HCT116 (cell line): Measurements from ENCODE around the gene CISH. TPM values are rescaled to one million over a fixed set of nuclear protein-coding genes. Genes with fewer than 3 reads are reported as not detected.

Experiments
- ATAC-seq: fragments of 200-7000 bp; cut with Tn5 transposase; 2 replicates; pipeline ENCODE4 v1.9.1; 2020; ENCODE audit warnings: mild to moderate bottlenecking, moderate library complexity
- BruUV-seq: library from RNA; stranded (reverse); fragments of 400-500 nt; replicated peaks from 2 replicates; lab custom pipeline; 2021; lab: Mats Ljungman, UMichigan
- CTCF ChIA-PET: fragments of 300-600 bp; sonication (Branson Sonifier 250); formaldehyde crosslinking; loops from one replicate; lab custom pipeline; 2021; ENCODE audit warnings: antibody characterized with exemption; lab: Charles Lee
- POLR2A ChIA-PET: fragments of 300-600, 350-600 bp; sonication (Branson Sonifier 250); formaldehyde crosslinking; loops from one replicate; lab custom pipeline; 2021; ENCODE audit warnings: antibody characterized with exemption; lab: Charles Lee
- RAD21 ChIA-PET, 2 experiments: fragments of 300-600 bp; sonication (Branson Sonifier 250); formaldehyde crosslinking; loops; one replicate each; lab custom pipeline; 2023; ENCODE audit warnings: low total read pairs in 2 of 2; ENCODE audit not compliant: uncharacterized antibody in 2 of 2, unreplicated experiment in 2 of 2, low non-redundant PET in 1 of 2; lab: Charles Lee
- DNase-seq: peaks from one replicate; pipeline ENCODE4 v3.0.0-alpha.2; 2010; ENCODE audit warnings: low read depth, low spot score
- H2AFZ ChIP-seq: fragments of 200-600 bp; shearing (Covaris generic), sonication (generic); 2 replicates; pipeline ENCODE4 v1.6.1; 2017; ENCODE audit warnings: low read depth, mixed run types, mixed read lengths, antibody characterized with exemption, low read length; ENCODE audit not compliant: poor library complexity, severe bottlenecking
- H3K27ac ChIP-seq: 2 replicates; pipeline ENCODE4 v1.5.1; 2012; ENCODE audit warnings: low read depth, low read length
- H3K27me3 ChIP-seq: fragments of 200-600 bp; sonication (generic); 2 replicates; pipeline ENCODE4 v1.6.1; 2016; ENCODE audit warnings: mixed run types, low read length, mixed read lengths; ENCODE audit not compliant: insufficient read depth
- H3K36me3 ChIP-seq, 2 experiments: fragments of 200-500 bp in 1 of 2; fragments of 200-600 bp in 1 of 2; sonication (Bioruptor generic) in 1 of 2; sonication (generic) in 1 of 2; 2 replicates each; pipeline versions ENCODE4 v1.5.1 to v1.6.1; 2014 to 2016; ENCODE audit warnings: low read length in 2 of 2, inconsistent platforms in 1 of 2, mixed read lengths in 1 of 2, mixed run types in 1 of 2; ENCODE audit not compliant: insufficient read depth in 2 of 2, control insufficient read depth in 1 of 2
- H3K4me1 ChIP-seq, 2 experiments: fragments of 200-600 bp in 1 of 2; sonication (generic) in 1 of 2; 2 replicates each; pipeline versions ENCODE4 v1.5.1 to v1.6.1; 2012 to 2017; ENCODE audit warnings: low read length in 2 of 2, inconsistent platforms in 1 of 2, mild to moderate bottlenecking in 1 of 2, mixed read lengths in 1 of 2, mixed run types in 1 of 2, moderate library complexity in 1 of 2; ENCODE audit not compliant: insufficient read depth in 2 of 2, control insufficient read depth in 1 of 2
- H3K4me2 ChIP-seq: fragments of 200-600 bp; sonication (generic); 2 replicates; pipeline ENCODE4 v1.6.1; 2017; ENCODE audit warnings: mixed run types, low read length, mixed read lengths
- H3K4me3 ChIP-seq, 2 experiments: fragments of 200-600 bp in 1 of 2; sonication (generic) in 1 of 2; replicated peaks in 1 of 2; 2 replicates each; pipeline ENCODE4 v1.5.1; 2011 to 2016; ENCODE audit warnings: low read length in 2 of 2, control low read depth in 1 of 2, low read depth in 1 of 2, mild to moderate bottlenecking in 1 of 2, mixed read lengths in 1 of 2, mixed run types in 1 of 2
- H3K79me2 ChIP-seq: fragments of 200-600 bp; sonication (generic); 2 replicates; pipeline ENCODE4 v1.6.1; 2017; ENCODE audit warnings: mild to moderate bottlenecking, mixed run types, low read length, moderate library complexity, mixed read lengths; ENCODE audit not compliant: insufficient read depth
- H3K9ac ChIP-seq: fragments of 200-600 bp; sonication (generic); 2 replicates; pipeline ENCODE4 v1.6.1; 2016; ENCODE audit warnings: low read length, mixed read lengths
- H3K9me2 ChIP-seq: fragments of 200-600 bp; sonication (generic), shearing (Covaris generic); 2 replicates; pipeline ENCODE4 v1.6.1; 2017; ENCODE audit warnings: mixed run types, mild to moderate bottlenecking, moderate library complexity; ENCODE audit not compliant: insufficient read depth
- H3K9me3 ChIP-seq, 2 experiments: fragments of 200-500 bp in 1 of 2; fragments of 200-600 bp in 1 of 2; sonication (Bioruptor generic) in 1 of 2; sonication (generic) in 1 of 2; 2 replicates each; pipeline ENCODE4 v1.6.1; 2014 to 2017; ENCODE audit warnings: low read length in 2 of 2, mixed read lengths in 2 of 2, inconsistent platforms in 1 of 2, low read depth in 1 of 2, mild to moderate bottlenecking in 1 of 2, mixed run types in 1 of 2, moderate library complexity in 1 of 2; ENCODE audit not compliant: control insufficient read depth in 1 of 2, insufficient read depth in 1 of 2
- H4K20me1 ChIP-seq: fragments of 200-600 bp; sonication (generic), shearing (Covaris generic); 2 replicates; pipeline ENCODE4 v1.6.1; 2017; ENCODE audit warnings: mixed run types, mild to moderate bottlenecking, moderate library complexity; ENCODE audit not compliant: insufficient read depth
- CBX3 ChIP-seq: IDR thresholded peaks from 2 replicates; pipeline ENCODE4 v1.6.1; 2012; ENCODE audit warnings: low read depth
- EGR1 ChIP-seq: IDR thresholded peaks from 2 replicates; pipeline ENCODE4 v1.6.1; 2012; ENCODE audit warnings: low read depth
- ELF1 ChIP-seq: IDR thresholded peaks from 2 replicates; pipeline ENCODE4 v1.6.1; 2012; ENCODE audit warnings: low read depth, borderline replicate concordance
- JUND ChIP-seq: IDR thresholded peaks from 2 replicates; pipeline ENCODE4 v1.6.1; 2012
- RAD21 ChIP-seq: IDR thresholded peaks from 2 replicates; pipeline ENCODE4 v1.6.1; 2012; ENCODE audit warnings: low read depth, mild to moderate bottlenecking
- SIN3A ChIP-seq: IDR thresholded peaks from 2 replicates; pipeline ENCODE4 v1.6.1; 2012; ENCODE audit warnings: low read depth
- TCF7L2 ChIP-seq: IDR thresholded peaks from 2 replicates; pipeline ENCODE4 v1.7.0; 2011; ENCODE audit warnings: borderline replicate concordance, inconsistent platforms; ENCODE audit not compliant: insufficient read depth, insufficient read length; ENCODE audit errors: extremely low read depth
- ZFX ChIP-seq: fragments of 450-650 bp; IDR thresholded peaks from 2 replicates; pipeline ENCODE4 v1.6.1; 2017
- ZNF274 ChIP-seq: fragments of 200-500 bp; sonication (Bioruptor generic); IDR thresholded peaks from 2 replicates; pipeline ENCODE4 v1.6.1; 2014; ENCODE audit warnings: mild to moderate bottlenecking, low read depth, low read length, inconsistent platforms
- intact Hi-C: fragments of 100-400 bp; cut with micrococcal nuclease; formaldehyde crosslinking; loops from 2 replicates; pipeline ENCODE4 v1.10.0; 2022
- total RNA-seq: library from RNA; stranded (reverse); gene quantifications from one replicate; pipeline ENCODE4 v1.2.1, GENCODE V29; 2021; ENCODE audit not compliant: unreplicated experiment
- TF ChIP-seq, protein P1 (sequence below): IDR thresholded peaks from 2 replicates; pipeline ENCODE4 v1.6.1; 2012
- TF ChIP-seq, protein P2 (sequence below), 3 experiments: fragments of 200-600 bp in 1 of 3; sonication (generic) in 1 of 3; IDR thresholded peaks in 2 of 3; conservative IDR thresholded peaks in 1 of 3; 2 replicates each; pipeline ENCODE4 v1.5.1; 2012 to 2017; ENCODE audit warnings: low read depth in 2 of 3, low read length in 2 of 3, antibody characterized with exemption in 1 of 3, borderline replicate concordance in 1 of 3, control low read depth in 1 of 3, mild to moderate bottlenecking in 1 of 3, mixed read lengths in 1 of 3, mixed run types in 1 of 3, moderate library complexity in 1 of 3; ENCODE audit not compliant: insufficient read depth in 1 of 3

CISH gene
- total RNA-seq, 1 experiment from 2014 or later, result 4.5 TPM

DNA sequence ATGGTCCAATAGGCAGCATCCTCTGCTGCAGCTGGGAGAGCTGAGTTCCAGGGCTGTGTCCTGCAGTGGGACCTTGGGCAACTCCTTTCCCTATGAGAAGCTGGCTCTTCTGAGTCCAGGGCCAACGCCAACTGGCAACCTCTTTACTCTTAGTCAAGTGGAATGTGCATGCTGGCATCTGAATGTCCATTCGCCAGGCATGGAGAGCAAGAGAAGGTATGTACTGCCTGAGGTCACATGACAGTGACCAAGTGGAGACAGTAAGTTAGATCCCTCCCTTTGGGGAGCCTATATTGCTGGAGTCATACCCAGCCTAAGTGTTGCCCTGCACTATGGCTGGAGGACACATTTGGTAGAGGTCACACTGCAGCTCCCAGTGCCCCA, 30.1 kb downstream of the CISH start:
- ATAC-seq (no peak), DNase-seq (no peak)
- TF ChIP-seq, protein P1, sequence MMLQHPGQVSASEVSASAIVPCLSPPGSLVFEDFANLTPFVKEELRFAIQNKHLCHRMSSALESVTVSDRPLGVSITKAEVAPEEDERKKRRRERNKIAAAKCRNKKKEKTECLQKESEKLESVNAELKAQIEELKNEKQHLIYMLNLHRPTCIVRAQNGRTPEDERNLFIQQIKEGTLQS, result no peak
- no peak for TF ChIP-seq EGR1
- no peak for TF ChIP-seq CBX3
- TF ChIP-seq SIN3A, result no peak
- no peak for TF ChIP-seq ZFX
- TF ChIP-seq, protein P2, sequence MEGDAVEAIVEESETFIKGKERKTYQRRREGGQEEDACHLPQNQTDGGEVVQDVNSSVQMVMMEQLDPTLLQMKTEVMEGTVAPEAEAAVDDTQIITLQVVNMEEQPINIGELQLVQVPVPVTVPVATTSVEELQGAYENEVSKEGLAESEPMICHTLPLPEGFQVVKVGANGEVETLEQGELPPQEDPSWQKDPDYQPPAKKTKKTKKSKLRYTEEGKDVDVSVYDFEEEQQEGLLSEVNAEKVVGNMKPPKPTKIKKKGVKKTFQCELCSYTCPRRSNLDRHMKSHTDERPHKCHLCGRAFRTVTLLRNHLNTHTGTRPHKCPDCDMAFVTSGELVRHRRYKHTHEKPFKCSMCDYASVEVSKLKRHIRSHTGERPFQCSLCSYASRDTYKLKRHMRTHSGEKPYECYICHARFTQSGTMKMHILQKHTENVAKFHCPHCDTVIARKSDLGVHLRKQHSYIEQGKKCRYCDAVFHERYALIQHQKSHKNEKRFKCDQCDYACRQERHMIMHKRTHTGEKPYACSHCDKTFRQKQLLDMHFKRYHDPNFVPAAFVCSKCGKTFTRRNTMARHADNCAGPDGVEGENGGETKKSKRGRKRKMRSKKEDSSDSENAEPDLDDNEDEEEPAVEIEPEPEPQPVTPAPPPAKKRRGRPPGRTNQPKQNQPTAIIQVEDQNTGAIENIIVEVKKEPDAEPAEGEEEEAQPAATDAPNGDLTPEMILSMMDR (IDR thresholded peaks at IDR 0.05 in 2 of 3, conservative IDR thresholded peaks at IDR 0.05 in 1 of 3; ENCODE audit: borderline replicate concordance in 1 of 3, insufficient read depth in 1 of 3, low read depth in 2 of 3, low read length in 2 of 3), result no peak
- TF ChIP-seq TCF7L2, result no peak
- TF ChIP-seq ZNF274, result no peak
- TF ChIP-seq RAD21, result no peak
- no peak for TF ChIP-seq ELF1
- no peak for TF ChIP-seq JUND
- ChIA-PET RAD21 (no interaction called here), POLR2A (no interaction called here), CTCF (no interaction called here)
- no peak overlapping the region for H3K9ac ChIP-seq
- no peaks in the 10 kb centered on the region for H4K20me1 ChIP-seq
- H3K4me3 ChIP-seq, result no peak overlapping the region
- no peaks in the 10 kb centered on the region for H3K9me2 ChIP-seq
- H3K4me1 ChIP-seq, result no peaks in the 10 kb centered on the region
- 0 out of 4 replicates have a peak, but pooled peaks cover 0 to 3% of the 10 kb centered on the region in 2 experiments for H3K36me3 ChIP-seq
- intact Hi-C loops, result no loop called here
- H3K9me3 ChIP-seq, result no peaks in the 10 kb centered on the region
- H3K4me2 ChIP-seq, result no peak overlapping the region
- H3K27me3 ChIP-seq, result no peaks in the 10 kb centered on the region
- no peaks in the 10 kb centered on the region for H3K79me2 ChIP-seq
- no peak overlapping the region for H3K27ac ChIP-seq
- H2AFZ ChIP-seq, result no peak overlapping the region
- BruUV-seq, result no TSS peak
